A673 (cell line): Measurements from ENCODE around the gene ANKRD13D. TPM values are rescaled to one million over a fixed set of nuclear protein-coding genes. Genes with fewer than 3 reads are reported as not detected.

ENCODE experiments used
- BruUV-seq: library from RNA; stranded (reverse); fragments of 400-500 nt; replicated peaks from 2 replicates; lab custom pipeline; 2021; lab: Mats Ljungman, UMichigan
- CTCF ChIA-PET: fragments of 300-600 bp; sonication (Branson Sonifier 250); formaldehyde crosslinking; loops from one replicate; lab custom pipeline; 2022; ENCODE audit warnings: antibody characterized with exemption; lab: Charles Lee
- POLR2A ChIA-PET: fragments of 300-600 bp; sonication (Branson Sonifier 250); formaldehyde crosslinking; loops from one replicate; lab custom pipeline; 2022; ENCODE audit warnings: antibody characterized with exemption; ENCODE audit not compliant: low non-redundant PET; lab: Charles Lee
- DNase-seq: peaks from one replicate; pipeline ENCODE4 v3.0.0-alpha.2; 2015; ENCODE audit warnings: low spot score
- H3K27ac ChIP-seq: fragments of 200-600 bp; sonication (generic); 2 replicates; pipeline ENCODE4 v1.5.1; 2016; ENCODE audit warnings: mixed run types, low read depth, mild to moderate bottlenecking, mixed read lengths, antibody characterized with exemption, low read length; ENCODE audit not compliant: poor library complexity, severe bottlenecking
- H3K27me3 ChIP-seq: fragments of 200-600 bp; sonication (generic); replicated peaks from 2 replicates; pipeline ENCODE4 v1.6.1; 2017; ENCODE audit warnings: mixed run types, low read depth, mild to moderate bottlenecking, mixed read lengths, antibody characterized with exemption, low read length; ENCODE audit not compliant: insufficient read depth, poor library complexity
- H3K36me3 ChIP-seq: fragments of 200-600 bp; sonication (generic); 2 replicates; pipeline ENCODE4 v1.6.1; 2016; ENCODE audit warnings: mixed run types, mild to moderate bottlenecking, mixed read lengths, antibody characterized with exemption, low read length; ENCODE audit not compliant: insufficient read depth, poor library complexity, severe bottlenecking
- H3K4me1 ChIP-seq: fragments of 200-600 bp; sonication (generic); 2 replicates; pipeline ENCODE4 v1.6.1; 2017; ENCODE audit warnings: mixed run types, mild to moderate bottlenecking, mixed read lengths, antibody characterized with exemption, low read length; ENCODE audit not compliant: insufficient read depth, poor library complexity, severe bottlenecking
- H3K4me3 ChIP-seq: fragments of 200-600 bp; sonication (generic); 2 replicates; pipeline ENCODE4 v1.5.1; 2016; ENCODE audit warnings: low read depth, mixed run types, mild to moderate bottlenecking, mixed read lengths, low read length; ENCODE audit not compliant: poor library complexity, severe bottlenecking
- H3K9me3 ChIP-seq: fragments of 200-600 bp; sonication (generic); 2 replicates; pipeline ENCODE4 v1.6.1; 2016; ENCODE audit warnings: mixed run types, low read depth, mild to moderate bottlenecking, mixed read lengths, antibody characterized with exemption, low read length; ENCODE audit not compliant: poor library complexity, severe bottlenecking
- EZH2 ChIP-seq: fragments of 200-600 bp; sonication (generic); IDR thresholded peaks from 2 replicates; pipeline ENCODE4 v1.6.1; 2017; ENCODE audit warnings: borderline replicate concordance, low read depth, mild to moderate bottlenecking, mixed read lengths, antibody characterized with exemption, low read length; ENCODE audit not compliant: poor library complexity, severe bottlenecking
- intact Hi-C: fragments of 100-400 bp; cut with micrococcal nuclease; formaldehyde crosslinking; loops from one replicate; pipeline ENCODE4 v1.10.0; 2022; ENCODE audit not compliant: unreplicated experiment
- total RNA-seq: library from RNA; stranded (reverse); gene quantifications from 2 replicates; pipeline ENCODE4 v1.2.3, GENCODE V29; 2021
- TF ChIP-seq, protein P1 (sequence below): fragments of 300-800, 200-600 bp; sonication (generic); conservative IDR thresholded peaks from 2 replicates; pipeline ENCODE4 v1.5.1; 2017; ENCODE audit warnings: low read depth, mild to moderate bottlenecking, antibody characterized with exemption, low read length, moderate library complexity, mixed read lengths

The ANKRD13D gene
- total RNA-seq, 1 experiment from 2014 or later: 101 TPM

DNA sequence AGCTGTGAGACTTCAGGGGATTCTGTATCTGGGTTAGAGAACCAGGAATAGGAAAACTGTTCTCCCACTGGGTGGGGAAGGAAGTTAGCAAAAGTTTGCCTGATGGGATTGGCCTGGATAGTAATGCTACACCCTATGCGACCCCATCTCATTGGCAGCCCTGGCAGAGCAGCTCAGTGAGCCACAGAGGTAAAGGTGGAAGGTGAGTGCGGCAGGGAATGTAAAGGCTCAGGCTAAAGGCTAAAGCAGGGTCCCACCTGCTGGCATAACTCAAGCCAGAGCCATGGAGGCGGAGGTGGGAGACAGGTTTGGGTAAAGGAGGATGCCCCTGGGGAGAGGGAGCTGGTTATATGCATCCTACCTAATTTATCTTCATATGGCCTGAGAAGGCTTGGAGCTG is 32.9 kb downstream of the ANKRD13D start:
- Histone ChIP-seq H3K9me3 (no peaks in the 10 kb centered on the region), H3K27ac (no peak overlapping the region), H3K27me3 (no peaks in the 10 kb centered on the region), H3K36me3 (no peaks in the 10 kb centered on the region), H3K4me1 (no peaks in the 10 kb centered on the region), H3K4me3 (no peak overlapping the region)
- BruUV-seq: no TSS peak
- intact Hi-C loops: no loop called here
- ChIA-PET POLR2A (no interaction called here), CTCF (interaction anchor here (0.9 kb wide), 1 partner anchor 29 kb away, joined by 4 read pairs; no protein-coding TSS in a partner anchor)
- TF ChIP-seq, protein P1, sequence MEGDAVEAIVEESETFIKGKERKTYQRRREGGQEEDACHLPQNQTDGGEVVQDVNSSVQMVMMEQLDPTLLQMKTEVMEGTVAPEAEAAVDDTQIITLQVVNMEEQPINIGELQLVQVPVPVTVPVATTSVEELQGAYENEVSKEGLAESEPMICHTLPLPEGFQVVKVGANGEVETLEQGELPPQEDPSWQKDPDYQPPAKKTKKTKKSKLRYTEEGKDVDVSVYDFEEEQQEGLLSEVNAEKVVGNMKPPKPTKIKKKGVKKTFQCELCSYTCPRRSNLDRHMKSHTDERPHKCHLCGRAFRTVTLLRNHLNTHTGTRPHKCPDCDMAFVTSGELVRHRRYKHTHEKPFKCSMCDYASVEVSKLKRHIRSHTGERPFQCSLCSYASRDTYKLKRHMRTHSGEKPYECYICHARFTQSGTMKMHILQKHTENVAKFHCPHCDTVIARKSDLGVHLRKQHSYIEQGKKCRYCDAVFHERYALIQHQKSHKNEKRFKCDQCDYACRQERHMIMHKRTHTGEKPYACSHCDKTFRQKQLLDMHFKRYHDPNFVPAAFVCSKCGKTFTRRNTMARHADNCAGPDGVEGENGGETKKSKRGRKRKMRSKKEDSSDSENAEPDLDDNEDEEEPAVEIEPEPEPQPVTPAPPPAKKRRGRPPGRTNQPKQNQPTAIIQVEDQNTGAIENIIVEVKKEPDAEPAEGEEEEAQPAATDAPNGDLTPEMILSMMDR: no peak
- no peak for TF ChIP-seq EZH2
- DNase-seq: no peak

DNA sequence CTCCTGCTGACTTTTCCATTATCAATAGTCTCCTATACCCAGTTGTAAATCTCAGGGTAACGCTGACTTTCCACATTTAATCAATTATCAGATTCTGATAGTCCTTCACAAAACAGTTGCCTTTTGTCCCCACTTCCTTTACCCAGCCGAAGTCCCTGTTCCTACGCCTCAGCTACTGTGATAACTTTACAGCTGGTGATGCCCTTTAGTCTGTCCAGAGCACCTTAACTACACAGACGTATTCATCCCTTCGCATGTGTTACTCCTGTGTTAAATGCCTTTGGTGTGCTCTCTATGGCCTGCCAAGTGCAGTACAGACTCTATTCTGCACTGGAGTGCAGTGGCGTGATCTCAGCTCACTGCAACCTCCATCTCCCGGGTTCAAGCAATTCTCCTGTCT is 34.4 kb downstream of the ANKRD13D start:
- CTCF ChIA-PET: no interaction called here
- Histone ChIP-seq H3K4me1 (no peaks in the 10 kb centered on the region), H3K27me3 (no peaks in the 10 kb centered on the region), H3K36me3 (no peaks in the 10 kb centered on the region), H3K4me3 (no peak overlapping the region), H3K27ac (no peak overlapping the region), H3K9me3 (no peaks in the 10 kb centered on the region)
- no peak for DNase-seq
- BruUV-seq: no TSS peak
- intact Hi-C loops: no loop called here
- POLR2A ChIA-PET: interaction anchor here (0.7 kb wide), 1 partner anchor 39 kb away, joined by 10 read pairs; no protein-coding TSS in a partner anchor
- TF ChIP-seq EZH2: no peak
- TF ChIP-seq, protein P1: no peak

DNA sequence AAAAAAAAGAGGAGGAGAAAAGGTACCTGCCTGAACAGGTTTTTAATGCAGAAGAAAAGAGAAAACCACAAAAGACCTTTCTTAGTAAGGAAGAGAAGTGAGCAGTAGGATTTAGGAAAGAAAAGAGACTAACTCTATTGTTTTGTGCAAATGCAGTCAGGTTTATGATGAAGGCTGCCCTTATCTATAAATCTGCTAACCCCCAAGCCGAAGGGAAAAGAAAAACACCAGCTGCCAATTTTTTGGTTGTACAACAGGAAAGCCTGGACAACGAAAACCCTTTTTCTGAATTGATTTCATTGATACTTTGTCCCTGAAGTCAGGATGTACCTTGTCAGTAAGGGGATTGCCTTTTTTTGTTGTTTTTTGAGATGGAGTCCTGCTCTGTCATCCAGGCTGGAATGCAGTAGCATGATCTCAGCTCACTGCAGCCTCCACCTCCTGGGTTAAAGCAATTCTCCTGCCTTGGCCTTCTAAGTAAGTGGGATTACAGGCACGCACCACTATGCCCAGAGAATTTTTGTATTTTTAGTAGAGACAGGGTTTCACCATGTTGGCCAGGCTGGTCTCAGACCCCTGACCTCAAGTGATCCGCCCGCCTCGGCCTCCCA is 43.1 kb downstream of the ANKRD13D start:
- H3K27me3 ChIP-seq: no peaks in the 10 kb centered on the region
- no peaks in the 10 kb centered on the region for H3K36me3 ChIP-seq
- BruUV-seq: no TSS peak
- H3K4me3 ChIP-seq: no peak overlapping the region
- TF ChIP-seq, protein P1: no peak
- no peak for TF ChIP-seq EZH2
- DNase-seq: no peak
- POLR2A ChIA-PET: interaction anchor here (0.7 kb wide), 1 partner anchor 39 kb away, joined by 3 read pairs; no protein-coding TSS in a partner anchor
- no peaks in the 10 kb centered on the region for H3K9me3 ChIP-seq
- intact Hi-C loops: no loop called here
- no peak overlapping the region for H3K27ac ChIP-seq
- H3K4me1 ChIP-seq: no peaks in the 10 kb centered on the region
- CTCF ChIA-PET: interaction anchor here (0.7 to 0.8 kb wide), 2 partner anchors 449 to 650 kb away, joined by 3 read pairs; no protein-coding TSS in a partner anchor
